Transverse colon (tissue), 4 donors: ENCODE results near the gene ARHGAP45. TPM values are rescaled to one million over a fixed set of nuclear protein-coding genes. Genes with fewer than 3 reads are reported as not detected.
A peak's percentile ranks its signal among the peaks of the same experiment; 100 is the strongest.
"Not testable (repeated sequence)": the region's sequence is repeated elsewhere in the genome, so short reads cannot be mapped to it uniquely, and the experiment has no call there.

Experiments used
- DNase-seq: peaks from one replicate; pipeline ENCODE4 v3.0.0-alpha.2; 2019
- H3K27ac ChIP-seq, 4 donors: fragments of 200-600 bp; sonication (generic); 2 replicates each; pipeline ENCODE4 v1.5.1; 2016 to 2018; ENCODE audit warnings: inconsistent platforms in 4 of 4
- H3K27me3 ChIP-seq: fragments of 200-600 bp; sonication (generic); 2 replicates; pipeline ENCODE4 v1.5.1; 2017; ENCODE audit warnings: inconsistent platforms
- H3K36me3 ChIP-seq, 4 donors: fragments of 200-600 bp; sonication (generic); 2 replicates each; pipeline ENCODE4 v1.5.1; 2017 to 2019; ENCODE audit warnings: inconsistent platforms in 4 of 4
- H3K4me1 ChIP-seq, 4 donors: fragments of 200-600 bp; sonication (generic); 2 replicates each; pipeline ENCODE4 v1.5.1; 2017 to 2020; ENCODE audit warnings: inconsistent platforms in 4 of 4
- H3K4me3 ChIP-seq, 4 donors: fragments of 200-600 bp; sonication (generic); 1 replicate in 1 of 4; 2 replicates in 3 of 4; pipeline versions ENCODE4 v1.5.1 to v1.6.1; 2017 to 2019; ENCODE audit warnings: inconsistent platforms in 4 of 4
- H3K9me3 ChIP-seq, 2 donors: fragments of 200-600 bp; sonication (generic); 2 replicates each; pipeline ENCODE4 v1.5.1; 2017 to 2019; ENCODE audit warnings: inconsistent platforms in 2 of 2
- CTCF ChIP-seq, 5 experiments: fragments of 200-600 bp in 3 of 5; fragments of 450-650 bp in 2 of 5; sonication (generic) in 3 of 5; IDR thresholded peaks; 1 replicate in 2 of 5; 2 replicates in 3 of 5; pipeline ENCODE4 v1.5.1; 2016 to 2017; ENCODE audit warnings: antibody characterized with exemption in 5 of 5, inconsistent platforms in 3 of 5, mild to moderate bottlenecking in 2 of 5, moderate library complexity in 1 of 5
- EP300 ChIP-seq: sonication (generic); formaldehyde crosslinking; IDR thresholded peaks from one replicate; pipeline ENCODE4 v1.6.1; 2017; ENCODE audit warnings: antibody characterized with exemption, low read depth
- POLR2A ChIP-seq: fragments of 450-650 bp; IDR thresholded peaks from one replicate; pipeline ENCODE4 v1.6.1; 2016; ENCODE audit warnings: antibody characterized with exemption, mild to moderate bottlenecking, moderate library complexity
- POLR2AphosphoS5 ChIP-seq, 3 donors: sonication (generic); formaldehyde crosslinking; IDR thresholded peaks; one replicate each; pipeline ENCODE4 v1.6.1; 2016; ENCODE audit warnings: antibody characterized with exemption in 3 of 3
- WGBS, 2 donors: methylation state at CpG; one replicate each; pipeline ENCODE4 v1.1.5; 2018; ENCODE audit warnings: low coverage in 1 of 2; 5-methylcytosine and 5-hydroxymethylcytosine counted together
- in situ Hi-C, 4 donors: fragments of 200-750 bp; cut with MboI; loops; one replicate each; pipeline versions ENCODE4 v1.15.0 to v1.15.1; 2017; ENCODE audit warnings: low sequenced_read_pairs in 3 of 4, low pct_ligation_motif_present in 1 of 4, low pct_unique_long_range_greater_than_20kb in 1 of 4
- intact Hi-C: fragments of 100-400 bp; cut with DNase I; formaldehyde crosslinking; loops from one replicate; pipeline ENCODE4 v1.15.1; 2023; ENCODE audit warnings: low total_unique reads
- total RNA-seq, 4 donors: library from RNA; depleted of rRNA; stranded (reverse); fragments of >200 nt; gene quantifications; one replicate each; pipeline ENCODE4 v1.1.0, GENCODE V29; 2016

The ARHGAP45 gene
- total RNA-seq, 4 donors from 2014 or later = 10.0 to 174 (median 76.9) TPM

- H3K4me3 ChIP-seq = peak overlapping the region in 2 of 4 donors; percentile 5 to 18
- H3K9me3 ChIP-seq = no peaks in the 10 kb centered on the region
- intact Hi-C loops = loop anchor here (5.0 kb wide), 1 partner anchor 79 kb away; no protein-coding TSS in a partner anchor
- in situ Hi-C loops = no loop called here
- no peaks in the 10 kb centered on the region for H3K27me3 ChIP-seq
- peak overlapping the region; percentile 78 to 82 (median 80) for H3K27ac ChIP-seq
- H3K36me3 ChIP-seq = peaks cover 0 to 30% (median 6%) of the 10 kb centered on the region in 4 donors
- DNase-seq = peak; percentile 98
- 44% methylated on average over 25 of the region's 44 CpGs; no CpG with 5 or more reads in 1 of the 2 donors for WGBS, 2 donors
- H3K4me1 ChIP-seq = peaks cover 15 to 28% (median 26%) of the 10 kb centered on the region in 4 donors
- peak; percentile 42 to 76 (median 67) for TF ChIP-seq POLR2AphosphoS5 (IDR thresholded peaks at IDR 0.05)
- peak; percentile 90 to 97 (median 93) for TF ChIP-seq CTCF (IDR thresholded peaks at IDR 0.05)
- no peak for TF ChIP-seq POLR2A
- TF ChIP-seq EP300 = no peak
These were observed 46.3 kb downstream of the ARHGAP45 start for GRCh38 chr19:1113030-1113985.

GRCh38 chr19:1113986-1114483 lies 47.1 kb downstream of the ARHGAP45 start:
- H3K4me1 ChIP-seq = peaks cover 15 to 28% (median 26%) of the 10 kb centered on the region in 4 donors
- H3K4me3 ChIP-seq = no peak overlapping the region
- 93% methylated on average over 25 of the region's 25 CpGs; no CpG with 5 or more reads in 1 of the 2 donors for WGBS, 2 donors
- DNase-seq = no peak
- no peaks in the 10 kb centered on the region for H3K9me3 ChIP-seq
- no peaks in the 10 kb centered on the region for H3K27me3 ChIP-seq
- peaks cover 0 to 24% (median 6%) of the 10 kb centered on the region in 4 donors for H3K36me3 ChIP-seq
- peak overlapping the region; percentile 78 to 82 (median 80) for H3K27ac ChIP-seq
- TF ChIP-seq CTCF (IDR thresholded peaks at IDR 0.05) = no peak
- peak in 1 of 3 donors; percentile 7 for TF ChIP-seq POLR2AphosphoS5 (IDR thresholded peaks at IDR 0.05)
- in situ Hi-C loops (no loop called here), intact Hi-C loops (loop anchor here (5.0 kb wide), 1 partner anchor 78 kb away; no protein-coding TSS in a partner anchor)

GRCh38 chr19:1114728-1115127 lies 47.8 kb downstream of the ARHGAP45 start:
- 60 to 89% methylated on average over 1 to 9 of the region's 9 CpGs for WGBS, 2 donors
- in situ Hi-C loops = loop anchor here in 1 of 4 donors (5.0 kb wide), 1 partner anchor 78 kb away; no protein-coding TSS in a partner anchor

GRCh38 chr19:1115646-1116420 lies 48.9 kb downstream of the ARHGAP45 start:
- intact Hi-C loops = no loop called here
- TF ChIP-seq CTCF (IDR thresholded peaks at IDR 0.05) (no peak), EP300 (no peak), POLR2AphosphoS5 (IDR thresholded peaks at IDR 0.05) (no peak), POLR2A (no peak)
- no peak overlapping the region for H3K27ac ChIP-seq

More at GRCh38 chr19:1114728-1115127, 47.8 kb downstream of the ARHGAP45 start:
- DNase-seq, H3K27ac ChIP-seq, H3K9me3 ChIP-seq, H3K4me3 ChIP-seq, H3K27me3 ChIP-seq: not testable (repeated sequence)
- Histone ChIP-seq H3K4me1 (peaks cover 15 to 28% (median 26%) of the 10 kb centered on the region in 4 donors), H3K36me3 (peaks cover 0 to 27% (median 9%) of the 10 kb centered on the region in 4 donors)
- intact Hi-C loops = loop anchor here (5.0 kb wide), 1 partner anchor 78 kb away; no protein-coding TSS in a partner anchor

More at GRCh38 chr19:1115646-1116420, 48.9 kb downstream of the ARHGAP45 start:
- 90% methylated on average over 32 of the region's 35 CpGs; no CpG with 5 or more reads in 1 of the 2 donors for WGBS, 2 donors
- H3K4me1 ChIP-seq = peaks cover 15 to 28% (median 26%) of the 10 kb centered on the region in 4 donors
- in situ Hi-C loops = loop anchor here in 1 of 4 donors (5.0 kb wide), 1 partner anchor 76 kb away; no protein-coding TSS in a partner anchor
- no peaks in the 10 kb centered on the region for H3K27me3 ChIP-seq
- no peak overlapping the region for H3K4me3 ChIP-seq
- no peaks in the 10 kb centered on the region for H3K9me3 ChIP-seq
- no peak for DNase-seq
- H3K36me3 ChIP-seq = peaks cover 0 to 30% (median 16%) of the 10 kb centered on the region in 4 donors
